ENCODE measurements around the gene B4GALT1. TPM values are rescaled to one million over a fixed set of nuclear protein-coding genes. Genes with fewer than 3 reads are reported as not detected.

Gene B4GALT1
- total and polyA plus RNA-seq, 5 experiments from 2014 or later = 15.1 to 30.8 (median 24.2) TPM

GRCh38 chr9:33143241-33143661 is 23.9 kb downstream of the B4GALT1 start:
- POLR2A ChIA-PET = interaction anchor here (1.5 to 7.2 kb wide), 4 partner anchors 16 to 24 kb away, joined by 4 to 63 read pairs (median 20); partner anchors contain the start of gene B4GALT1

GRCh38 chr9:33142535-33142934 is 24.6 kb downstream of the B4GALT1 start:
- Mint-ChIP-seq H3K9me3 (no peaks in the 10 kb centered on the region), H3K4me3 (peak overlapping the region; percentile 64 to 89 (median 82)), H3K27me3 (no peaks in the 10 kb centered on the region), H3K4me1 (peaks cover 44 to 98% (median 97%) of the 10 kb centered on the region in 4 donors), H3K27ac (peak overlapping the region; percentile 90 to 99 (median 97)), H3K36me3 (peaks cover 0 to 6% (median 4%) of the 10 kb centered on the region in 3 donors)
- ATAC-seq (peak; percentile 19 to 35), DNase-seq (no peak)
- POLR2A ChIA-PET = interaction anchor here (2.3 to 7.2 kb wide), 3 partner anchors 17 to 25 kb away, joined by 5 to 63 read pairs (median 36); partner anchors contain the start of gene B4GALT1

More at GRCh38 chr9:33143241-33143661, 23.9 kb downstream of the B4GALT1 start:
- Mint-ChIP-seq H3K4me3 (peak overlapping the region; percentile 16 to 84 (median 74)), H3K27me3 (no peaks in the 10 kb centered on the region), H3K9me3 (no peaks in the 10 kb centered on the region), H3K27ac (peak overlapping the region; percentile 85 to 96 (median 91)), H3K36me3 (peaks cover 0 to 7% (median 4%) of the 10 kb centered on the region in 3 donors), H3K4me1 (peaks cover 44 to 98% (median 95%) of the 10 kb centered on the region in 4 donors)
- no peak for DNase-seq
- ATAC-seq = peak; percentile 22 to 36

- peaks cover 0 to 2% (median 0%) of the 10 kb centered on the region in 3 donors for H3K36me3 Mint-ChIP-seq
- H3K4me1 Mint-ChIP-seq = peaks cover 54 to 98% (median 98%) of the 10 kb centered on the region in 4 donors
- peak overlapping the region; percentile 61 to 89 (median 80) for H3K4me3 Mint-ChIP-seq
- no peaks in the 10 kb centered on the region for H3K27me3 Mint-ChIP-seq
- peak overlapping the region; percentile 90 to 99 (median 97) for H3K27ac Mint-ChIP-seq
- DNase-seq = no peak
- H3K9me3 Mint-ChIP-seq = no peaks in the 10 kb centered on the region
- ATAC-seq = peak; percentile 8 to 12
- POLR2A ChIA-PET = interaction anchor here (0.6 to 7.2 kb wide), 9 partner anchors 10 to 64 kb away, joined by 3 to 63 read pairs (median 5); partner anchors contain the start of genes B4GALT1 and SMU1
Observed at GRCh38 chr9:33140401-33141360, 26.5 kb downstream of the B4GALT1 start.

DNA sequence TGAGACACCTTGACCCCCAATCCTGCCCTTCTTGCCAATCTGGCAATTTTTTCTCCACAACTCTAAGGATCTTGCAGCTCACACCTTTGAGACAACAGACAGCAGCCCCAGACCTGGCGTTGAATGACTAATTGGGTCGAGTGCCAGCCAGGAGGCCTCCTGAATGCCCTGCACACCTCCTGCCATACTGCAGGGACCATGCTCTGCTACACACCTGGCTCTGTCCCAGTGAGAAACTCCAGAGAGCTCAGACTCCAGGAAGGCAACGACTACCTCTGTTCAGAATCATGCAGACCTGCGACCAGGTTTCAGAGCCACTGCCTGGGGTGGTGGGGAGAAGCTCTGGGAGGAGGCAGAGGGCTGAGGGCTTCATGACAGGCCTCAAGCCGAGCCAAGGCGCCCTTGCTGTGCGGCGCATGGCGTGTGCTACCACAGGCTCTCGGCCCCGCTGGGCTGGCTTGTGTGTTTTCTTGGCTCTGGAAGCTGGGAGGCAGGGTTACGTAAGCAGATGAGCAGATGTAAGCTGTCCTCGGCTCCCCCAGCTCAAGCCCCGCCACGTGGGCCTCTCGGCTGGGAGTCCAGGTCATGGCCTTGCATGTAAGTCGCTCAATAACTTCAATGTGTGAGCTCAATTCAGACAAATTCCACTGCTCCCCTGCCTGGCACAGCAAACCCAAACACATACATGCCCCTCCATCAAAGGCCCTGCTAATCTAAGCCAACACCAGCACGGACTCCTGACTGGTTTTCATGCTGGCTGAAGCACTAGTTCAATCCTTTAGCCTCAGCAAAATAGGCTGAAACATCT is 27.5 kb downstream of the B4GALT1 start:
- Mint-ChIP-seq H3K27ac (peak overlapping the region; percentile 86 to 99 (median 91)), H3K9me3 (no peaks in the 10 kb centered on the region), H3K27me3 (no peaks in the 10 kb centered on the region), H3K4me1 (peaks cover 51 to 98% (median 96%) of the 10 kb centered on the region in 4 donors), H3K36me3 (peaks cover 0 to 7% (median 0%) of the 10 kb centered on the region in 3 donors), H3K4me3 (peak overlapping the region in 9 of 10 donors; percentile 33 to 78 (median 61))
- POLR2A ChIA-PET = interaction anchor here (1.2 to 7.2 kb wide), 4 partner anchors 9 to 63 kb away, joined by 3 to 63 read pairs (median 9); partner anchors contain the start of genes B4GALT1 and SMU1
- ATAC-seq (no peak), DNase-seq (no peak)

DNA sequence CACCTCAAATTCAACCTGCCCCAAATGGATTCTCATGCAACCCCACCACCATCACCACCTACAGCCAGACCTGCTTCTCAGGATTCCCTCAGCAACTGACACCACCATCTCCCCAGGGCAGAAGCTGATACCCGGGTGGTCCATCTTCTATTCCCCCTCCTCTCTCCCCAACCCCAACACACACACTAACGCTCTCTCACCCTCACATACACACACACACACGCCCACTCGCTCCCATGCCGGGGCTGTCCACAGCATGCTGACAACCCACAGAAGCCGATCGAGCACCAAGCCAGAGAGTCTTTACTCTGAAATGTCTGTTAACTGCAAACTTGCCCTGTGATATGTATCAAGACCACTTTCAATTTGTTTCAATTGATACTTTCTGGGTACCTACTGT is 28.4 kb downstream of the B4GALT1 start:
- Mint-ChIP-seq H3K27ac (peak overlapping the region; percentile 86 to 99 (median 91)), H3K4me1 (peaks cover 48 to 98% (median 89%) of the 10 kb centered on the region in 4 donors), H3K9me3 (no peaks in the 10 kb centered on the region), H3K4me3 (peak overlapping the region in 9 of 10 donors; percentile 40 to 78 (median 66)), H3K27me3 (no peaks in the 10 kb centered on the region), H3K36me3 (peaks cover 0 to 10% (median under 1%) of the 10 kb centered on the region in 3 donors)
- ATAC-seq (no peak), DNase-seq (no peak)
- POLR2A ChIA-PET = interaction anchor here (1.2 to 7.2 kb wide), 3 partner anchors 21 to 62 kb away, joined by 3 to 63 read pairs (median 11); partner anchors contain the start of genes B4GALT1 and SMU1

GRCh38 chr9:33137781-33138264 is 29.3 kb downstream of the B4GALT1 start:
- Mint-ChIP-seq H3K36me3 (peaks cover 0 to 20% (median 7%) of the 10 kb centered on the region in 3 donors), H3K4me1 (peaks cover 45 to 96% (median 83%) of the 10 kb centered on the region in 4 donors), H3K27ac (peak overlapping the region; percentile 24 to 99 (median 90)), H3K9me3 (no peaks in the 10 kb centered on the region), H3K4me3 (peak overlapping the region in 9 of 10 donors; percentile 16 to 78 (median 50)), H3K27me3 (no peaks in the 10 kb centered on the region)
- POLR2A ChIA-PET = interaction anchor here (0.6 to 1.7 kb wide), 3 partner anchors 20 to 29 kb away, joined by 3 to 6 read pairs (median 6); partner anchors contain the start of gene B4GALT1
- ATAC-seq (no peak), DNase-seq (no peak)

GRCh38 chr9:33136721-33137670 is 30.1 kb downstream of the B4GALT1 start:
- H3K4me1 Mint-ChIP-seq = peaks cover 41 to 92% (median 76%) of the 10 kb centered on the region in 4 donors
- POLR2A ChIA-PET = interaction anchor here (0.6 to 1.7 kb wide), 4 partner anchors 19 to 30 kb away, joined by 3 to 6 read pairs (median 4); partner anchors contain the start of gene B4GALT1
- peak overlapping the region; percentile 86 to 99 (median 90) for H3K27ac Mint-ChIP-seq
- DNase-seq = no peak
- peak overlapping the region; percentile 53 to 75 (median 69) for H3K4me3 Mint-ChIP-seq
- no peaks in the 10 kb centered on the region for H3K9me3 Mint-ChIP-seq
- ATAC-seq = peak in 1 of 2 donors; percentile 5
- no peaks in the 10 kb centered on the region for H3K27me3 Mint-ChIP-seq
- peaks cover 0 to 27% (median 11%) of the 10 kb centered on the region in 3 donors for H3K36me3 Mint-ChIP-seq

DNA sequence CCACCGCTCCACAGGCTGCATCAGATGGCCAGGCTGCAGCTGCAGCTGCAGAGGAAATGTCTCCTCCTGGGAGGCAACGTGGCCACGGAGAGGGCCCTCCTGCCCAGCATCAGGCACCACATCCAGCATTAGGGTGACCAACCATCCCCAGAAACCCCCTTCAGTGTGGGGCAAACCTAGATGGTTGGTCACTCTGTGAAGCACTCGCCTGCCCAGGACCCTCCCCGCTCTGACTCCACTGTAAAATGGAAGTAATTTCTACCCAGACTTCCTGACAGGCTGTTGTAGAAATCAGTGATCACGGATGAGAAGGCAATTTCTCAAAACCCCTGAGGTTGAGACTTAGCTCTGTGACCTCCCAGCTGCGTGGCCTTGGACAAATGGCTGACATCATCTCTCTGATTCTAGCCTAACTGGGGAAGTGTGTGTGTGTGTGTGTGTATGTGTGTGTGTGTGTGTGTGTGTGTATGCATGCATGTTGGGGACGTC is 31.6 kb downstream of the B4GALT1 start:
- H3K36me3 Mint-ChIP-seq = peaks cover 0 to 41% (median 15%) of the 10 kb centered on the region in 3 donors
- DNase-seq (no peak), ATAC-seq (no peak)
- peak overlapping the region; percentile 44 to 90 (median 80) for H3K27ac Mint-ChIP-seq
- H3K4me1 Mint-ChIP-seq = peaks cover 34 to 91% (median 67%) of the 10 kb centered on the region in 4 donors
- peak overlapping the region in 7 of 10 donors; percentile 2 to 68 (median 55) for H3K4me3 Mint-ChIP-seq
- H3K27me3 Mint-ChIP-seq = no peaks in the 10 kb centered on the region
- H3K9me3 Mint-ChIP-seq = no peaks in the 10 kb centered on the region
- POLR2A ChIA-PET = interaction anchor here (0.6 kb wide), 1 partner anchor 35 kb away, joined by 5 read pairs; no protein-coding TSS in a partner anchor

DNA sequence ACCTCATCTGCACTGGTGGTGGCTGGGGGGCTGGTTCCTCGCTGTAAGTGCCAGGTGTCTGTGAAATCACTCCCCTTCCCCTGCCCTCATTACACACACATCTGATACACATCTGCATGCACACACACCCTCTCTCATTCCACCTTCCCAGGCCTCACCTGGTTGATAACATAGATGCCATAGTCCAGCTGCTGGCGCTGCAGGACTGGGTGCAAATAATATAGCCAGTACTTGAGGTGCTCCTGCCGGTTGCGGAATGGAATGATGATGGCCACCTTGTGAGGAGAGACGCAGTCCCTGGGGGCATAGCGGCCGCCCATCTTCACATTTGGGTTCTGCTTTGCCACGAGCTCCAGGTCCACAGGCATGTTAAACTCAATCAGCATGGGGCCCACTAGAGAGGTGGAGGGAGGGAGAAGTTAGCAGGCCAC is 32.1 kb downstream of the B4GALT1 start:
- H3K27ac Mint-ChIP-seq = peak overlapping the region in 8 of 10 donors; percentile 36 to 90 (median 49)
- POLR2A ChIA-PET = no interaction called here
- ATAC-seq (no peak), DNase-seq (no peak)
- peak overlapping the region in 1 of 10 donors; percentile 67 for H3K4me3 Mint-ChIP-seq
- H3K9me3 Mint-ChIP-seq = no peaks in the 10 kb centered on the region
- peaks cover 0 to 46% (median 19%) of the 10 kb centered on the region in 3 donors for H3K36me3 Mint-ChIP-seq
- H3K27me3 Mint-ChIP-seq = no peaks in the 10 kb centered on the region
- peaks cover 34 to 91% (median 64%) of the 10 kb centered on the region in 4 donors for H3K4me1 Mint-ChIP-seq

DNA sequence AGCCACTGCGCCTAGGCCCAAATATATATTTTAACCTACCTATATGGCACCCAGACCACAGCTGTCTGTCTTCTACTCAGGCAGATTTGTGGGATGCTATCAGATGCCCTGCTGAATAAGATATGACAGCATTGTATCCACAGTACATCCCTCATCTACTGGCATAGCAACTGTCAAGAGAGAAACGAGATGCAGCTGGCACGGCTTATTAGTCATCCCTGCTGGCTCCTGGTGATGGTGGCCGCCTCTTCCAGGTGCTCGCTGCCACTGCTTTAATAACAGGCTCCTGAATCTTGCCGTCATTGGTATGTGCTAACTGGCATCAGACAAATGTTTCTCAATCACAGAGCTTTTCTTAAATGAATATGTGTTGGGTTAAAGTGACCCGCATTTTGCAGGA is 34.0 kb downstream of the B4GALT1 start:
- Mint-ChIP-seq H3K4me3 (no peak overlapping the region), H3K36me3 (peaks cover 0 to 64% (median 19%) of the 10 kb centered on the region in 3 donors), H3K27ac (peak overlapping the region in 2 of 10 donors; percentile 62 to 63), H3K4me1 (peaks cover 21 to 88% (median 57%) of the 10 kb centered on the region in 4 donors), H3K9me3 (no peaks in the 10 kb centered on the region), H3K27me3 (no peaks in the 10 kb centered on the region)
- no peak for ATAC-seq
- no peak for DNase-seq
- POLR2A ChIA-PET = interaction anchor here (0.6 to 1.0 kb wide), 2 partner anchors 34 to 37 kb away, joined by 3 read pairs; partner anchors contain the start of gene B4GALT1

Measured in naive thymus-derived CD8-positive, alpha-beta T cell (primary cell).